ENCODE measurements around the gene B4GALNT3. TPM values are rescaled to one million over a fixed set of nuclear protein-coding genes. Genes with fewer than 3 reads are reported as not detected.

Gene B4GALNT3
- total RNA-seq, 2 donors from 2014 or later = 19.3 to 29.0 TPM

- Histone ChIP-seq H3K4me3 (no peak overlapping the region), H3K36me3 (peaks cover 16% of the 10 kb centered on the region), H3K9me3 (no peaks in the 10 kb centered on the region), H3K4me1 (no peaks in the 10 kb centered on the region), H3K27ac (peak overlapping the region in 1 of 2 donors; percentile 21), H3K27me3 (no peaks in the 10 kb centered on the region)
- TF ChIP-seq CTCF (IDR thresholded peaks at IDR 0.05) = no peak
- DNase-seq (ENCODE audit: low spot score) = no peak
Observed at GRCh38 chr12:561391-561705, 101.6 kb downstream of the B4GALNT3 start.

GRCh38 chr12:561908-562593 lies 102.3 kb downstream of the B4GALNT3 start:
- H3K36me3 ChIP-seq = peaks cover 16% of the 10 kb centered on the region
- DNase-seq (ENCODE audit: low spot score) = no peak
- H3K4me1 ChIP-seq = no peaks in the 10 kb centered on the region
- H3K27me3 ChIP-seq = no peaks in the 10 kb centered on the region
- no peak for TF ChIP-seq CTCF (IDR thresholded peaks at IDR 0.05)
- H3K9me3 ChIP-seq = no peaks in the 10 kb centered on the region
- H3K27ac ChIP-seq = peak overlapping the region in 1 of 2 donors; percentile 16
- peak overlapping the region in 1 of 2 donors; percentile 6 for H3K4me3 ChIP-seq

- Histone ChIP-seq H3K4me1 (no peaks in the 10 kb centered on the region), H3K27ac (peak overlapping the region in 1 of 2 donors; percentile 16), H3K36me3 (peaks cover 16% of the 10 kb centered on the region), H3K9me3 (no peaks in the 10 kb centered on the region), H3K4me3 (peak overlapping the region in 1 of 2 donors; percentile 6), H3K27me3 (no peaks in the 10 kb centered on the region)
- TF ChIP-seq CTCF (IDR thresholded peaks at IDR 0.05) = no peak
- no peak for DNase-seq (ENCODE audit: low spot score)
Observed at GRCh38 chr12:562634-563033, 102.9 kb downstream of the B4GALNT3 start.

- no peak overlapping the region for H3K4me3 ChIP-seq
Observed at GRCh38 chr12:563250-563781, 103.6 kb downstream of the B4GALNT3 start.

GRCh38 chr12:563787-564298 lies 104.1 kb downstream of the B4GALNT3 start:
- Histone ChIP-seq H3K9me3 (no peaks in the 10 kb centered on the region), H3K36me3 (peaks cover 11% of the 10 kb centered on the region), H3K4me3 (no peak overlapping the region), H3K4me1 (no peaks in the 10 kb centered on the region), H3K27ac (no peak overlapping the region), H3K27me3 (no peaks in the 10 kb centered on the region)
- TF ChIP-seq CTCF (IDR thresholded peaks at IDR 0.05) = no peak
- no peak for DNase-seq (ENCODE audit: low spot score)

More at GRCh38 chr12:563250-563781, 103.6 kb downstream of the B4GALNT3 start:
- H3K36me3 ChIP-seq = peaks cover 16% of the 10 kb centered on the region
- no peak overlapping the region for H3K27ac ChIP-seq
- no peak for DNase-seq (ENCODE audit: low spot score)
- H3K9me3 ChIP-seq = no peaks in the 10 kb centered on the region
- no peaks in the 10 kb centered on the region for H3K27me3 ChIP-seq
- TF ChIP-seq CTCF (IDR thresholded peaks at IDR 0.05) = no peak
- no peaks in the 10 kb centered on the region for H3K4me1 ChIP-seq

Data from right atrium auricular region (tissue), 2 donors.